ENCODE measurements around the gene VPS13C. TPM values are rescaled to one million over a fixed set of nuclear protein-coding genes. Genes with fewer than 3 reads are reported as not detected.

VPS13C gene
- total RNA-seq, 1 donor from 2014 or later, result 100 TPM

GRCh38 chr15:61835496-61836106 is 224.6 kb downstream of the VPS13C start:
- Histone ChIP-seq H3K4me3 (no peak overlapping the region), H3K27me3 (ENCODE audit: low read depth) (peaks cover 10% of the 10 kb centered on the region), H3K36me3 (no peaks in the 10 kb centered on the region), H3K9me3 (no peaks in the 10 kb centered on the region), H3K4me1 (peaks cover 6% of the 10 kb centered on the region), H3K27ac (no peak overlapping the region)
- intact Hi-C loops (cut with DNase I), result no loop called here
- DNase-seq, result peak; percentile 62
- TF ChIP-seq CTCF (IDR thresholded peaks at IDR 0.05), result peak; percentile 95
- peak; percentile 74 to 77 for ATAC-seq

GRCh38 chr15:61835029-61835428 is 225.2 kb downstream of the VPS13C start:
- no peak for TF ChIP-seq CTCF (IDR thresholded peaks at IDR 0.05)
- no peak for ATAC-seq
- Histone ChIP-seq H3K9me3 (no peaks in the 10 kb centered on the region), H3K4me3 (no peak overlapping the region), H3K36me3 (no peaks in the 10 kb centered on the region), H3K27ac (no peak overlapping the region), H3K4me1 (peaks cover 6% of the 10 kb centered on the region), H3K27me3 (ENCODE audit: low read depth) (peaks cover 10% of the 10 kb centered on the region)
- no peak for DNase-seq
- intact Hi-C loops (cut with DNase I), result no loop called here

- Histone ChIP-seq H3K9me3 (no peaks in the 10 kb centered on the region), H3K4me1 (peaks cover 6% of the 10 kb centered on the region), H3K4me3 (no peak overlapping the region), H3K27ac (no peak overlapping the region), H3K27me3 (ENCODE audit: low read depth) (peaks cover 10% of the 10 kb centered on the region), H3K36me3 (no peaks in the 10 kb centered on the region)
- peak; percentile 81 for DNase-seq
- peak; percentile 99 for TF ChIP-seq CTCF (IDR thresholded peaks at IDR 0.05)
- peak; percentile 84 to 87 for ATAC-seq
- intact Hi-C loops (cut with DNase I), result no loop called here
Measured at GRCh38 chr15:61834076-61834697, 226.1 kb downstream of the VPS13C start.

- no peaks in the 10 kb centered on the region for H3K9me3 ChIP-seq
- DNase-seq (no peak), ATAC-seq (no peak)
- peaks cover 6% of the 10 kb centered on the region for H3K4me1 ChIP-seq
- no peaks in the 10 kb centered on the region for H3K36me3 ChIP-seq
- intact Hi-C loops (cut with DNase I), result no loop called here
- H3K27ac ChIP-seq, result no peak overlapping the region
- TF ChIP-seq CTCF (IDR thresholded peaks at IDR 0.05), result no peak
- no peak overlapping the region for H3K4me3 ChIP-seq
- peaks cover 10% of the 10 kb centered on the region for H3K27me3 ChIP-seq (ENCODE audit: low read depth)
Measured at GRCh38 chr15:61832223-61832622, 228.0 kb downstream of the VPS13C start.

GRCh38 chr15:61831505-61831921 is 228.7 kb downstream of the VPS13C start:
- ATAC-seq (no peak), DNase-seq (no peak)
- Histone ChIP-seq H3K4me3 (no peak overlapping the region), H3K27me3 (ENCODE audit: low read depth) (peaks cover 10% of the 10 kb centered on the region), H3K4me1 (peaks cover 6% of the 10 kb centered on the region), H3K9me3 (no peaks in the 10 kb centered on the region), H3K36me3 (no peaks in the 10 kb centered on the region), H3K27ac (no peak overlapping the region)
- intact Hi-C loops (cut with DNase I), result no loop called here
- TF ChIP-seq CTCF (IDR thresholded peaks at IDR 0.05), result no peak

Measured in lower lobe of right lung (tissue), 2 donors.